GM23338 (cell line): ENCODE data around the gene ZDHHC8. TPM values are rescaled to one million over a fixed set of nuclear protein-coding genes. Genes with fewer than 3 reads are reported as not detected.

Experiments
- ATAC-seq: fragments of 200-7000 bp; cut with Tn5 transposase; 3 replicates; pipeline ENCODE4 v1.9.1; 2020
- DNase-seq: peaks from one replicate; pipeline ENCODE4 v3.0.0-alpha.2; 2015; ENCODE audit warnings: low spot score
- H2AFZ ChIP-seq: fragments of 200-600 bp; sonication (generic); 2 replicates; pipeline ENCODE4 v1.8.0; 2016; ENCODE audit warnings: antibody characterized with exemption, mild to moderate bottlenecking, moderate library complexity
- H3F3A ChIP-seq: fragments of 200-600 bp; sonication (generic); replicated peaks from 2 replicates; pipeline ENCODE4 v1.8.0; 2017; ENCODE audit warnings: antibody characterized with exemption, mixed run types, low read depth
- H3K27ac ChIP-seq: fragments of 200-600 bp; sonication (generic); 2 replicates; pipeline ENCODE4 v1.6.1; 2016; ENCODE audit warnings: low read depth
- H3K27me3 ChIP-seq: fragments of 200-600 bp; sonication (generic); 2 replicates; pipeline ENCODE4 v1.8.0; 2016; ENCODE audit warnings: mild to moderate bottlenecking, mixed run types, moderate library complexity; ENCODE audit not compliant: insufficient read depth
- H3K36me3 ChIP-seq: fragments of 200-600 bp; sonication (generic); 2 replicates; pipeline ENCODE4 v1.8.0; 2016; ENCODE audit warnings: mild to moderate bottlenecking; ENCODE audit not compliant: insufficient read depth
- H3K4me1 ChIP-seq: fragments of 200-600 bp; sonication (generic); 2 replicates; pipeline ENCODE4 v1.8.0; 2016; ENCODE audit warnings: mild to moderate bottlenecking, moderate library complexity; ENCODE audit not compliant: insufficient read depth
- H3K4me2 ChIP-seq: fragments of 200-600 bp; sonication (generic); 2 replicates; pipeline ENCODE4 v1.7.1; 2017; ENCODE audit warnings: mixed run types
- H3K4me3 ChIP-seq: fragments of 200-600 bp; sonication (generic); 2 replicates; pipeline ENCODE4 v1.6.1; 2016; ENCODE audit warnings: mixed run types
- H3K79me2 ChIP-seq: fragments of 200-600 bp; sonication (generic); replicated peaks from 2 replicates; pipeline ENCODE4 v1.8.0; 2017; ENCODE audit warnings: mild to moderate bottlenecking; ENCODE audit not compliant: insufficient read depth
- H3K9me2 ChIP-seq: fragments of 200-600 bp; sonication (generic); 2 replicates; pipeline ENCODE4 v1.8.0; 2017; ENCODE audit not compliant: insufficient read depth
- H4K20me1 ChIP-seq: fragments of 200-600 bp; sonication (generic); replicated peaks from 2 replicates; pipeline ENCODE4 v1.8.0; 2017; ENCODE audit warnings: mild to moderate bottlenecking; ENCODE audit not compliant: insufficient read depth
- H3K27ac Mint-ChIP-seq: 2 replicates; pipeline ENCODE4 v1.8.0; 2020; ENCODE audit warnings: inconsistent platforms, mild to moderate bottlenecking, moderate library complexity, mixed read lengths
- H3K27me3 Mint-ChIP-seq: 3 replicates; pipeline ENCODE4 v1.8.0; 2022; ENCODE audit warnings: low read depth, mild to moderate bottlenecking, moderate library complexity, mixed read lengths, inconsistent platforms; ENCODE audit not compliant: insufficient read depth, poor library complexity
- H3K36me3 Mint-ChIP-seq: 3 replicates; pipeline ENCODE4 v1.8.0; 2021; ENCODE audit warnings: low read depth, mild to moderate bottlenecking, inconsistent platforms, moderate library complexity, mixed read lengths
- H3K4me1 Mint-ChIP-seq: 3 replicates; pipeline ENCODE4 v1.8.0; 2020; ENCODE audit warnings: mild to moderate bottlenecking, inconsistent platforms, mixed read lengths
- H3K4me3 Mint-ChIP-seq: 3 replicates; pipeline ENCODE4 v1.8.0; 2021; ENCODE audit warnings: moderate library complexity, mild to moderate bottlenecking, inconsistent platforms, mixed read lengths
- H3K9me3 Mint-ChIP-seq: 3 replicates; pipeline ENCODE4 v1.8.0; 2020; ENCODE audit warnings: moderate library complexity, mild to moderate bottlenecking, inconsistent platforms, mixed read lengths
- ETS1 ChIP-seq: IDR thresholded peaks from 2 replicates; pipeline ENCODE4 v1.6.1; 2016; ENCODE audit warnings: antibody characterized with exemption
- NANOG ChIP-seq: IDR thresholded peaks from 2 replicates; pipeline ENCODE4 v1.6.1; 2016; ENCODE audit warnings: antibody characterized with exemption, borderline replicate concordance
- STAT1 ChIP-seq: IDR thresholded peaks from one replicate; pipeline ENCODE4 v1.6.1; 2016; ENCODE audit warnings: antibody characterized with exemption; ENCODE audit not compliant: unreplicated experiment
- ZNF462 ChIP-seq: fragments of 250-450 bp; sonication (Bioruptor Pico); IDR thresholded peaks from 2 replicates; pipeline ENCODE4 v1.5.0; 2020; ENCODE audit warnings: mild to moderate bottlenecking, moderate library complexity
- polyA plus RNA-seq: library from polyadenylated mRNA; unstranded; fragments of >200 nt; fragmentation: Nextera tagmentation; extraction: Ambion mirVana; gene quantifications from 2 replicates; pipeline ENCODE4 v1.2.1, GENCODE V29; 2016
- total RNA-seq: library from RNA; depleted of rRNA; stranded (reverse); fragments of >200 nt; shearing (Covaris generic); gene quantifications from 2 replicates; pipeline ENCODE4 v1.2.3, GENCODE V29; 2014

ZDHHC8 gene
- total and polyA plus RNA-seq, 2 experiments from 2014 or later, result 13.7 to 47.6 TPM

GRCh38 chr22:20096574-20097420 lies 34.8 kb upstream of the ZDHHC8 start:
- H3K36me3 ChIP-seq, result peaks cover 40% of the 10 kb centered on the region
- peaks cover 39% of the 10 kb centered on the region for H4K20me1 ChIP-seq
- no peak overlapping the region for H3K27ac ChIP-seq
- DNase-seq, result no peak
- H3K79me2 ChIP-seq, result peaks cover 57% of the 10 kb centered on the region
- no peak overlapping the region for H3K4me3 ChIP-seq
- no peaks in the 10 kb centered on the region for H3K9me3 Mint-ChIP-seq
- H3K27me3 ChIP-seq, result no peaks in the 10 kb centered on the region
- H3K4me1 ChIP-seq, result no peaks in the 10 kb centered on the region; the same call in 1 of the 2 replicates
- H3K36me3 Mint-ChIP-seq, result peaks cover 98% of the 10 kb centered on the region
- no peak for ATAC-seq
- no peak overlapping the region for H3K4me2 ChIP-seq
- H3K4me1 Mint-ChIP-seq, result peaks cover 17% of the 10 kb centered on the region
- H2AFZ ChIP-seq, result no peak overlapping the region
- H3K9me2 ChIP-seq, result no peaks in the 10 kb centered on the region
- no peak for TF ChIP-seq STAT1
- TF ChIP-seq ZNF462 (CRISPR knock-in tag), result no peak
- no peak for TF ChIP-seq ETS1
- TF ChIP-seq NANOG, result no peak
- H3K27me3 Mint-ChIP-seq, result peaks cover 9% of the 10 kb centered on the region
- no peak overlapping the region for H3K27ac Mint-ChIP-seq
- H3K4me3 Mint-ChIP-seq, result no peak overlapping the region
- H3F3A ChIP-seq, result peaks cover 12% of the 10 kb centered on the region; the same call in 1 of the 2 replicates
